ENCODE data around the gene ANKRD17.
A peak's percentile ranks its signal among the peaks of the same experiment; 100 is the strongest.
"Not testable (repeated sequence)": the region's sequence is repeated elsewhere in the genome, so short reads cannot be mapped to it uniquely, and the experiment has no call there.

ANKRD17 gene

GRCh38 chr4:73258686-73259570 lies at the start of gene ANKRD17:
TSS of gene ANKRD17 (minus strand) at chr4:73258798. CDS start at chr4:73258668, 130 bp downstream.
- ATAC-seq (peak; percentile 76), DNase-seq (peak; percentile 93)

- ATAC-seq, result no peak
Observed at GRCh38 chr4:73308286-73308685, 49.7 kb upstream of the ANKRD17 start.

GRCh38 chr4:73303711-73304110 lies 45.1 kb upstream of the ANKRD17 start:
- DNase-seq (no peak), ATAC-seq (no peak)

More at GRCh38 chr4:73308286-73308685, 49.7 kb upstream of the ANKRD17 start:
- no peak for DNase-seq

- ATAC-seq (no peak), DNase-seq (no peak)
Observed at GRCh38 chr4:73299548-73300280, 41.1 kb upstream of the ANKRD17 start.

- not testable (repeated sequence) for DNase-seq, ATAC-seq
Observed at GRCh38 chr4:73292661-73293060, 34.1 kb upstream of the ANKRD17 start.

GRCh38 chr4:73281982-73282381 lies 23.4 kb upstream of the ANKRD17 start:
- DNase-seq (no peak), ATAC-seq (no peak)

GRCh38 chr4:73281396-73281795 lies 22.8 kb upstream of the ANKRD17 start:
- ATAC-seq, result no peak
- no peak for DNase-seq

GRCh38 chr4:73277201-73277600 lies 18.6 kb upstream of the ANKRD17 start:
- DNase-seq (no peak), ATAC-seq (no peak)

GRCh38 chr4:73275318-73275654 lies 16.7 kb upstream of the ANKRD17 start:
- DNase-seq (no peak), ATAC-seq (no peak)

GRCh38 chr4:73272816-73273215 lies 14.2 kb upstream of the ANKRD17 start:
- no peak for DNase-seq
- no peak for ATAC-seq

GRCh38 chr4:73267050-73267449 lies 8.5 kb upstream of the ANKRD17 start:
- ATAC-seq, result no peak
- DNase-seq, result no peak

- DNase-seq, result no peak
- peak; percentile 3 for ATAC-seq
Observed at GRCh38 chr4:73259571-73260090, 1.0 kb upstream of the ANKRD17 start.

GRCh38 chr4:73258436-73258685 lies 237 bp downstream of the ANKRD17 start:
- DNase-seq (no peak), ATAC-seq (no peak)

- DNase-seq, result peak; percentile 19
- ATAC-seq, result peak; percentile 15
Observed at GRCh38 chr4:73257651-73258435, 755 bp downstream of the ANKRD17 start.

GRCh38 chr4:73257234-73257633 lies 1.4 kb downstream of the ANKRD17 start:
- ATAC-seq, result peak; percentile 24
- peak; percentile 67 for DNase-seq

GRCh38 chr4:73255847-73256246 lies 2.8 kb downstream of the ANKRD17 start:
- not testable (repeated sequence) for ATAC-seq, DNase-seq

GRCh38 chr4:73252001-73252400 lies 6.6 kb downstream of the ANKRD17 start:
- ATAC-seq (peak; percentile 72), DNase-seq (no peak)

- no peak for DNase-seq
- ATAC-seq, result no peak
Observed at GRCh38 chr4:73251384-73251783, 7.2 kb downstream of the ANKRD17 start.

- ATAC-seq, result no peak
- no peak for DNase-seq
Observed at GRCh38 chr4:73250642-73251041, 8.0 kb downstream of the ANKRD17 start.

GRCh38 chr4:73248821-73249220 lies 9.8 kb downstream of the ANKRD17 start:
- no peak for ATAC-seq
- DNase-seq, result no peak

- ATAC-seq (no peak), DNase-seq (no peak)
Observed at GRCh38 chr4:73248416-73248815, 10.2 kb downstream of the ANKRD17 start.

GRCh38 chr4:73247100-73247499 lies 11.5 kb downstream of the ANKRD17 start:
- DNase-seq (no peak), ATAC-seq (no peak)

- ATAC-seq, result peak; percentile 59
- no peak for DNase-seq
Observed at GRCh38 chr4:73245955-73246354, 12.6 kb downstream of the ANKRD17 start.
